ENCODE measurements around the gene FAM174C. TPM values are rescaled to one million over a fixed set of nuclear protein-coding genes. Genes with fewer than 3 reads are reported as not detected.

FAM174C gene
- polyA plus RNA-seq, 3 donors: 32.8 to 56.2 (median 40.0) TPM

DNA sequence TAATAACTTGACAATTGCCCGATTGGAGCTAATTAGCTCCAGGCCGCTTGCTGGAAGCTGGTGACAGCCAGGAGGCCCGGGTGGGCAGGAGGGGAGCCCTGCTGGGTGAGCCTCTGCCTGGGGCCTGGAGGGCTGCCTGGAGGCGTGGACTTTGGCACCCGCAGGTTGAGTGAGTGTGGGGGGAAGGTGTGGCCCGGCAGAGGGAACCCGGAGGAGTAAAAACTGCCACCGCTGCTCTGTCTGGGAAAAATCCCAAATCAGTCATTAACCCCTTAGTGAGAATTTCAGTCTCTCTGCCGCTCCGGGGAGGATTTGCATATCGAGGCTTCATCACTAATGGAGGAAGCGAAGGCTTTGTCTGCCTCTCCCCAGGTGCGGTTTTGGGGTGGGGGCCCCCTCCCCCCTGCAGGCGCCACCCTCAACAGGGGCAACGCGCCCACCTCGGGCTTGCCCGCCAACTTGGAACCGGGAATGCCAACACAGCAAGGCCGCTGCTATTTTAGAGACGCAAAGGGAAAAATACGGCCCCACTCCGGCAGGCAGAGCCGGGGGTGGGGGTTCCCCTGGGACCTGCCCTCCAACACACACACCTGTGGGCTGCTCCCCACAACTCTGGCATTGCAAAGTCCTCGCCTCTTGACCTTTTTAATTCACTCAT is 16.6 kb downstream of the FAM174C start:
- 83% methylated on average over 11 of the region's 25 CpGs for WGBS (ENCODE audit: insufficient coverage)

More for the DNA sequence above, 16.6 kb downstream of the FAM174C start:
- no peaks in the 10 kb centered on the region for H4K20me1 ChIP-seq (ENCODE audit: insufficient read depth, low read length)
- H3K27me3 ChIP-seq (ENCODE audit: control insufficient read depth in 2 of 2, insufficient read depth in 2 of 2, low read length in 2 of 2): peaks cover 4 to 35% of the 10 kb centered on the region in 2 donors
- H3K79me2 ChIP-seq (ENCODE audit: insufficient read depth, low read length): no peaks in the 10 kb centered on the region
- no peak for DNase-seq
- H3K4me2 ChIP-seq (replicated peaks; ENCODE audit: extremely low read depth, low read length, poor library complexity, severe bottlenecking): no peak overlapping the region
- no peak overlapping the region for H2AFZ ChIP-seq (ENCODE audit: insufficient read depth, low read depth, low read length, poor library complexity, severe bottlenecking)
- H3K4me1 ChIP-seq (ENCODE audit: control insufficient read depth in 1 of 2, insufficient read depth in 2 of 2, low read length in 2 of 2): peaks cover 7 to 8% of the 10 kb centered on the region in 2 donors
- H3K9me3 Mint-ChIP-seq: peaks cover 0 to 10% (median 0%) of the 10 kb centered on the region in 7 donors
- no peak overlapping the region for H3K9ac ChIP-seq (ENCODE audit: insufficient read depth, low read length, poor library complexity, severe bottlenecking)
- H3K4me3 ChIP-seq (replicated peaks in 1 of 3; ENCODE audit: low read depth in 2 of 3, low read length in 3 of 3): no peak overlapping the region
- no peak overlapping the region for H3K4me3 Mint-ChIP-seq
- intact Hi-C loops (cut with micrococcal nuclease): no loop called here
- peaks cover 0 to under 1% of the 10 kb centered on the region in 2 donors for H3K9me3 ChIP-seq (replicated peaks in 1 of 2; ENCODE audit: control insufficient read depth in 1 of 2, insufficient read depth in 1 of 2, low read length in 2 of 2)
- TF ChIP-seq CTCF (IDR thresholded peaks at IDR 0.05): no peak
- peaks cover 7% of the 10 kb centered on the region for H3K4me1 Mint-ChIP-seq
- peaks cover 24 to 70% (median 42%) of the 10 kb centered on the region in 3 donors for H3K27me3 Mint-ChIP-seq (ENCODE audit: low read depth in 3 of 3)
- H3K27ac Mint-ChIP-seq: no peak overlapping the region
- H3K27ac ChIP-seq (ENCODE audit: low read depth in 1 of 2, low read length in 2 of 2): no peak overlapping the region
- H3K36me3 Mint-ChIP-seq: no peaks in the 10 kb centered on the region
- no peaks in the 10 kb centered on the region for H3K36me3 ChIP-seq (replicated peaks in 1 of 2; ENCODE audit: control insufficient read depth in 1 of 2, insufficient read depth in 2 of 2, low read length in 2 of 2)

Measured in CD14-positive monocyte (primary cell).